ENCODE measurements around the gene CWC27.

The CWC27 gene

DNA sequence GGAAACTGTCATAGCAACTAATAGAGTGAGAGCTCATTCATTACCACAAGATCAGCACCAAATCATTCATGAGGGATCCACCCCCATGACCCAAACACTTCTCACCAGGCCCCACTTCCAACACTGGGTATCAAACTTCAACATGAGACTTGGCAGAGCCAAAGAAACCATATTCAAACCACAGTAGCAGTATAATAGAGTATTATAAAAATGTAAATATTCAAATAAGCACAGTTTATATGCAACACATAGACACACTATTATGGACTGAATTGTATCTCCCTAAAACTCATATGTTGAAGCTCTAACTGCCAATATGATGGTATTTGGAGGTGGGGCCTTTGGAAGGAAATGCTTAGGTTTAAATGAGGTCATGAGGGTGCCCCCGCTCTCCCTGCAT, 240.5 kb downstream of the CWC27 start:
- FAIRE-seq, result no peak

DNA sequence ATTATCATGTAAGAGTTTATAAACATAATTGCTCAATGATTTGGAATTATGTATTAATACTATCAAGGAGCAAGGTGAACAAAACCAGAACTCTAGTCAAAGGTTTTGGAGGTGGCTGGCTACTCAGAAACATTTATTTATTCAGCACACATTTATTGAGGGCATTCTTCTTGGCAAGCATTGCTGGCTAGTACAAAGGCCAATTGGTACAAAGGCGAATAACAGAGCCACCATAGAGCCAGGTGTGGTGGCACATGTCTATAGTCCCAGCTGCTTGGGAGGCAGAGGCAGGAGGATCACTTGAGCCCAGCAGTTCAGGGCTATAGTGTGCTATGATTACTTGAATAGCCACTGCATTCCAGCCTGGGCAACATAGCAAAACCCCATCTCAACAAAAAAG, 242.1 kb downstream of the CWC27 start:
- FAIRE-seq, result peak; percentile 18

DNA sequence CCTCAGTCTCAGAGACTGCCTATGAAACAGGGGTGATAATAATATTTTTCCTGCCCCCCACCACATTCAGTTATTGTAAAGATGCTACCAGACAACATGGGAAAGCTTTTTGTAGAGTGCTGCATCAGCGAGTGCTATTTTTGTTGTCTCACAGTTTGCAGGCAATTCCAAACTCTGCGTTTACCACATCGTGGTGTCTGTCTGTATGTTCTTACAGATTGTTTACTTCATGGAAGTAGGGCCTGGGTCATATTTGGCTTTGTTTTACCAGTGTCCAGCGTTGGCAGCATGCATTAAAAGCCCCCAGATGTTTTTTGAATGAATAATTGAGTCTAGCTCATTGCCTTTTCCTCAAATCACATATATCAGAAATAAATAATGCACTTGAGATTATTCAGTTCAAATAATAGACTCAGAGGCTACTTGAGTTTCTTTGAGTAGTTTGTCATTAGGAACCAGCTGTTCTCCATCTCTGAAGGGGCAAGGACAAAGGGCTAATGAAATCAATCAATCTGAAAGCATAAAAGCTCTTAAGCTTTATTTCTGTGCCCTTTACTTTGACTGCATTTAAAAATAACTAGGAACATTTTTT, 243.7 kb downstream of the CWC27 start:
- no peak for FAIRE-seq

DNA sequence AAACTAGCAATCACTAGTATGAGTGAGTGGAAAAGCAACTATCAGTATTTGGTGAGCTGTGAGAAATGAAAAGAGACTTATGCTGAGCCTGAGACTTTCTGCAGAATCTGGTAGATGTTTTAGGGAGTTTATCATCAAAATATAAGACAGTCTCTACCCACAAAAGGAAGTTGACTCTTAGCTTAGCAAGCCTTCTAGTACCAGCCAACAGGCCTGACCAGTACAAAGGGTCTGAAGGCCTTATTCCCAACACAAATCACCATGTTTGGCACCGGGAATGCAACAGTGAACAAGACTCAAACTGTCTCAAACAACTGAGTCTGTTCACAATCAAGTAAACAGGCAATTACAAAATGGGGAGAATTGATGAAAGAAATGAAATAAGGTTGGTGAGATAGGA, 244.4 kb downstream of the CWC27 start:
- no peak for FAIRE-seq

GRCh38 chr5:65014769-65015168, 246.0 kb downstream of the CWC27 start:
- no peak for FAIRE-seq

- no peak for FAIRE-seq
Measured at GRCh38 chr5:65015767-65016166, 247.0 kb downstream of the CWC27 start.

DNA sequence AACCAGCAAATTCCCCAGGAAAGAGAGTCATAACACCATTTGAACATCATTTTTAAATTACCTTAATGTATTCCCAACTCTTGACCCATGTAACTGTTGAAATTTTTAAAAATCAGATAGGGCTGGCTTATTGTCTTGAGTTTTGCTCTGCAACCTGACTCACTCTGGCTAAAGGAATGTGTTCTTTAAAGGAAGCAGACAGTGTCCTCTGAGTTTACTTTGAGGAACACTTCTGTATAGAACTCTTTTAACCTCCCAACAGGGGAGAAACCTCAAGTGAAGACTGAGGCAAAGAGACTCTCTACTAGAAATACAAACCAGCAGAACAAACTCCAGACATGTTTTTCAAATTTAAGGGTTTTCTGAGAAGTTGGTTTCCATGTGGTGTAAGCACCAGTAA, 248.9 kb downstream of the CWC27 start:
- no peak for FAIRE-seq

- FAIRE-seq, result no peak
Measured at GRCh38 chr5:65018763-65019162, 250.0 kb downstream of the CWC27 start.

GRCh38 chr5:65020492-65020891, 251.8 kb downstream of the CWC27 start:
- no peak for FAIRE-seq

GRCh38 chr5:65021527-65022226, 252.9 kb downstream of the CWC27 start:
- FAIRE-seq, result no peak

GRCh38 chr5:65022932-65023331, 254.2 kb downstream of the CWC27 start:
- no peak for FAIRE-seq

GRCh38 chr5:65024681-65025080, 256.0 kb downstream of the CWC27 start:
- no peak for FAIRE-seq

DNA sequence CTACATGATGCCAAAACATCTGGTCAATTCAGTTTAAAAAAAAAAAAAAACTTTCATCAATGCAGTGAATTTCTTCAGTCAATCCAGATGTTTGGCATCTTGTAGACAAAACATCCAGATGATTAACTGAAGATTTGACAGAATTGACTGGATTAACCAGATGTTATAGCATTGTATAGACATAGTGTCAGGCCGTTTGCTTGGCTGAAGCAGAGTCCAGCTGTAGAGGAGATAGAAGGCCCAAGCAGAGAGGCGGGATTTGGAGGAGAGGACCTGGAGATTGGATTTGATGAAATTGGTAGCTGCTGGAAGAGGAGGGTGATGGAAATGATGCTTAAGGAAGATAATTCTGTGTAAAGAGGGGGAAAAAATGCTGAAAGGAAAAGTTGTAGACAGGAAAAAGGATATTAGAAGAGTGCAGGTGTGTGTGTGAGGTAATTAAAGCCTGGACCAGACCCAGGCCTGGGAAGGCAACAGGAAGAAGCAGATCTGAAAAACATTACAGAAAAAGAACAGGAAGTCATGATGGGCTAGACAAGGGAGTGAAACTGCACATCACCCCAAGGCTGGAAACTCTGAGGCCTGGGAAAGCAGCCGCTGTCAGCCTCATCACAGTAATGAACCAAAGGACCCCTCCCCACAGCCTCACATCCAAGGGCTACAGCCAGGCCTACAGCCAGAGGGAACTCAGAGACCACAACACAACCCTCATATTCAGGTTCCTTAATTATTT, 258.3 kb downstream of the CWC27 start:
- no peak for FAIRE-seq

GRCh38 chr5:65029178-65029577, 260.4 kb downstream of the CWC27 start:
- FAIRE-seq, result no peak

GRCh38 chr5:65030056-65030455, 261.3 kb downstream of the CWC27 start:
- no peak for FAIRE-seq

DNA sequence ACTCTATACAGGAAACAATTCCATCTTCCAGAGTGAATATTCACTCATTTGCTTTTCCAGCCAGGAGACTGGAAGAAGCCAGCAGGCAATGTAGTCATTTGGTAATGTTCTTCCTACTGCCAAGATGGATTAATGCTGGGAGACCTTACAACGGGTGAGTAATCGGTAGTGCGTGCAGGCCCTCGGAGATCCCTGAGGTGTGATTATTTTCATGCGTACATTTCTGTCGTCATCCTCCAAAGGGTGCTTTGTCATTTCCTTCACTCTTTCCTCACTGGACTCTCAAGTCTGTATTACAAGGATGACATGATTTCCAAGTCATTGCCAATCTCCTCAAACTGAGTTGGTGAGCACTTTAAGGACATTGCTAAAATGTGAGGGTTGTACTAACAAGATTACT, 263.5 kb downstream of the CWC27 start:
- FAIRE-seq, result no peak

DNA sequence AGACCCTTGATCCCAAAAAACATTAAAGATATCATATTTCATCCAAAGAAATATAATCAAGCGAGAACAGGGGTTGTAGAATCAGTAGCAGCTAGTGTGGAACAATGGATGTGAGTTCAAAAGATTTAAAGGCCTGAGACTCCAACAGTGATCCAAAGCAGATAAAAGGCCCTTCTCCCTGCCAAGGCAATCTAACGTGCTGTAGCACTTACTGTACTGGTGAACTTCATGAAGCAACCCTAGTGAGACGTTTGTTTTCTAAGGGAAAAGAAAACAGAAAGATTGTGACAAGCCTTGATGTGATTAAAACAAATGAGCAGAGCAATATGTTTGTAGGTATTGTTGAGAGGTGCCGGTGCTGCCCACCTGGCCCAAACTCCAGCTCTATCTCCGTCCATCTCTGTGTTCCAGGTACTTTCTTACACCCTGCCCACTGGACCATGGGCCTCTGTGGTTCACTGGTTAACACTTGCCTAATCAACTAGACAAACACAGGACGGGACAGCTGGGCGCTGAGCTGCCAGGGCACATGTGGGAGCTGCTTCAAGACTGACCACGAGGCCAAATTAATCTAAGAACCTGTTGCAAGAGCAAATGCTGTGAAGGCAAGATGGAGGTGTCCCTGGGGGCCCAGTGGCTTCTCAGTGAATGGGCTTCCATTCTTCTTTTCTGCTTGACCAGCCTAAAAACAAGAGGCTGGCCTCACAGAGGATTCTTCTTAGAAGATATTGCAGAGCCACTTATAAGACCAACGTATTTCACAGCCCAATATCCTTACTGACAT, 265.5 kb downstream of the CWC27 start:
- no peak for FAIRE-seq

DNA sequence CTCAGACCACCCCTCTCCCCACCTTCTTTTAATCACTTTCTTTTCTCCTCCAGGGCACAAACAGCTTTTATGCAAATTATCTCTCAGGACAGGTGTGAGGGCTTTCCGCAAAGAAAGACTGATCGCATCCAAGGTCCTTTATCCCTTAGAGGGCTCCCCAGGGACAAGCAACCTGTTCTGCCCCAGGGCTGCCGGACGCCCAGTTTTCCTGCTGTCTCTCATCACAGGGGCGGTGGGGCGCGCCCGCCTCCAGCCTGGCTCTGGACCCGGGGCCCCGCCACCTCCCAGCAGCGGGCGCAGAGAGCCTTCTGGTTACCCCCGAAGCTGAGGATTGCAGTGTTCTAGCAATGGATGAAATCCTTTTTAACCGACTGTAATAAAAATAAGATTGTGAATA, 266.1 kb downstream of the CWC27 start:
- FAIRE-seq, result no peak

- no peak for FAIRE-seq
Measured at GRCh38 chr5:65035211-65036206, 266.8 kb downstream of the CWC27 start.

- FAIRE-seq, result no peak
Measured at GRCh38 chr5:65037831-65038815, 269.4 kb downstream of the CWC27 start.

Measured in colon (tissue), 2 donors.